ENCODE results near the gene FAM181A.

DNA sequence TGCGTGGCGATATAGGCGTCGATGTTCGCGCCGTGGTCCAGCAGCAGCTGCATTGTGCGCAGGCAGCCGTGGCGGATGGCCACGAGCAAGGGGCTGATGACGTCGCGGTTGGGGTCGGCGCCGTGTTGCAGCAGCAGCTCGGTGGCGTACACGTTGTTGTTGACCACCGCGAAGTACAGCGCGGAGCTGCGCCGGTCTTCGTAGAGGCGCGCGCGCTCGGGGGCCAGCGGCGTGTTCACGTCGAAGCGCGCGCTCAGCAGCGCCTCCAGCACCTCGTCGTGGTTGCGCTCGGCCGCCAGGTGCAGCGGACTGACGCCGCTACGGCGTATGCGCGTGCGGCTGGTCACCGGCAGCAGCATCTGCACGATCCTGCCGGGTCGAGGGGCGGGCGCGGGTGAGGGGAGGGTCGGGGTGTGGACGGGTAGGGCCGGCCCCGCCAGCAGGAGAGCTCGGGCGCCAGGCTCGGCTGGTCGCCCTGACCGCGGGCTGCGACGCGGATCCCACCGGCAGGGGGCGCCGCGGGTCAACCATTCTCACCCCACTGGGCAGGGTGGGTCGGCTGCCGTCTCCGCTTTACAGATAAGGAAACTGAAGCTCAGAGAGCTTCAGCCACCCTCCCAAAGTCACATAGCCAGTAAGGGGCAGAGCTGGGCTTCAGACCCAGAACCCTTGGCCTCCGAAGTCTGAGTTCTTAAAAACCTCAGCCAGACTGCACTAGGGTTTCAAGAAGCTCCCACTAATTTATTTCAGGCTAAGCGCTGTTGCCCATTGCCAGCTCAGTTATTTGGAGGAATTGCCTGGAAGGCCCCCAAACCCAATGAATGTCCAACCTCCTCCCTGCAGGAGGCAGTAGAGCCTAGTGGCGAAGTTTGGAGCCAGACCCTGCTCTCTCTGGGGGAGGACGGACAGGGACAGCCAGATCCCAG lies 12.4 kb downstream of the FAM181A start:
- no peak for TF ChIP-seq EP300 (IDR thresholded peaks at IDR 0.05)
- TF ChIP-seq CTCF (IDR thresholded peaks at IDR 0.05), result peak; percentile 40 to 82 (median 61)
- TF ChIP-seq POLR2AphosphoS5 (IDR thresholded peaks at IDR 0.05), result peak in 2 of 4 donors; percentile 14 to 38
- TF ChIP-seq POLR2A (IDR thresholded peaks at IDR 0.05), result no peak

Data from sigmoid colon (tissue), 4 donors.